HG03460 (cell line): ENCODE results near the gene ARRDC1.

Experiments
- ATAC-seq: cut with Tn5 transposase; IDR thresholded peaks from one replicate; pipeline ENCODE4 v1.9.1; 2021; ENCODE audit not compliant: unreplicated experiment

Gene ARRDC1

GRCh38 chr9:137632230-137633161 is 27.0 kb downstream of the ARRDC1 start:
- no peak for ATAC-seq

DNA sequence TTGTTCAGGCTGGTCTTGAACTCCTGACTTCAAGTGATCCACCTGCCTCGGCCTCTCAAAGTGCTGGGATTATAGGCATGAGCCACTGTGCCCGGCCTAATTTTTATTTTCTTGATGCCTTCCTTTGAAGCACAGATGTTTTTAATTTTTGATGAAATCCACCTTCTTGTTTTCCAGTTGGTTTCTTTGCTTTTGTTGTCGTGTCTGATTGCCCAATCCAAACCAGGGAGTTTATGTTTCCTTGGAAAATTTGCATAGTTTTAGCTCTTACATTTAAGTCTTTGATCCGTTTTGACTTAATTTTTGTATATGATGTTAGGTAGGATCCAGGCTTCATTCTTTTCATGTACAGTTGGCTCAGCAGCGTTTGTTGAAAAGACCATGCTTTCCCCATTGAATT is 28.5 kb downstream of the ARRDC1 start:
- no peak for ATAC-seq

- no peak for ATAC-seq
Measured at GRCh38 chr9:137638680-137639079, 33.2 kb downstream of the ARRDC1 start.

DNA sequence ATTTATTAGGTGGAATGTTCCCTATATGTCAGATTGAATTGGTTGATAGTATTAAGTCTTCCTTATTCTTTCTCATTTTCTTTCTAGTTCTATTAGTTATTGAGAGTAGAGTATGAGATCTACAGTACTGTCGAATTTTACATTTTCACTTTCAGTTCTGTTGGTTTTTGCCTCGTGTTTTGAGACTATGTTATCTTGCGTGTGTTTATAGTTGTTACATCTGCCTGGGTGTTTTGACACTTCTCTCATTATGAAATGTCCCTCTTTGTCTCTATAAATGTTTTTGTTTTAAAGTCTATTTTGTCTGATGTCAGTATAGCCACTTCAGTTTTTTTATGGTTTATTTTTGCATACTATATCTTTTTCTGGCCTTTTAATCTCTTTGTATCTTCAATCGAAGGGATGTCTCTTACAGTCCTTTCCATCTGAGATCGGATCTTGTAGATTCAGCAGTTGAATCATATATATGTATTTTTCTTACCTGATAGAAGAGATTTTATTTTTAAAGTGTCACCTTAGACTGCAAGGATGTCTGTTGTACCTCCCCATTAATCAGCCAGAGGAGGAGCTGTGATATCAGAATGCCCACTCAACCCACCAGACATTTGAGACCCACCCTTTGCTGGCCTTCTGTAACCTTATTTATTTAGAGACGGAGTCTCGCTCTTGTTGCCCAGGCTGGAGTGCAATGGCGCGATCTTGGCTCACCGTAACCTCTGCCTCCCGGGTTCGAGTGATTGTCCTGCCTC is 34.0 kb downstream of the ARRDC1 start:
- peak; percentile 62 for ATAC-seq

DNA sequence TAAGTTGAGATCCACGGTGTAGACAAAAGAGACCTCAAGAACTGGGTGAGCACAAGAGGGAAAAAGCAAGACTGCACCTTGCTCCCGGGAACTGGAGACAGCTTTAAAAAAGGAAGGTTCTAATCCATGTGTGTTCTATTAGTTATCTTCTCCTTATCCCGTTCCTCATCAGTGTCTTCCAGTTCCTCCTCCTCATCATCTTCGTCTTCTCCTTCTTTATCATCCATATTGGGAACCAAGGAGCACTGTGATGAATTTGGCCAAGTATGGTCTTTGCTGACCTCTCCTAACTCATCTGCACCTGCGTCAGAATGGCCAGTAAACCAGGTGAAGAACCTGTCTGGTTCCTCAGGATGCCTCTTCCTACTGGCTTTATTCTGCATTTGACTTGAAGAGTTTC is 35.4 kb downstream of the ARRDC1 start:
- no peak for ATAC-seq

DNA sequence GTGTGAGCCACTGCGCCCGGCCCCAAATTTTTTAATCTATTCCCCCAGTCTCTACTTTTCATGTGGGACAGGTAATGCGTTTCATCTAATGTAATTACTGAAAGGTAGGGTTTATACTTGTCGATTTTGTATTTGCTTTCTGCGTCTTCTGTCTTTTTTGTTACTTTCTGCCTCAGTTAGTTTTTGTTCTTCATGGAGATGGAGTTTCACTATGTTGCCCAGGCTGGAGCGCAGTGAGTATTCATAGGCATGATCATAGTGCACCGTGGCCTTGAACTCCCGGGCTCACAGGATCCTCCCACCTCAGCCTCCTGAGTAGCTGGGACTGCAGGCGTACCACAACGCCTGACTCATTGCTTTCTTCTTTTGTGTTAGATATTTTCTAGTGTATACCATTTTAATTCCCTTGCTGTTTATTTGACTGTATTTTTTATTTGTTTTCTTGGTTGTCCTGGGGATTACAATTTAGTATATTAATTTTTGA is 36.7 kb downstream of the ARRDC1 start:
- ATAC-seq = no peak

DNA sequence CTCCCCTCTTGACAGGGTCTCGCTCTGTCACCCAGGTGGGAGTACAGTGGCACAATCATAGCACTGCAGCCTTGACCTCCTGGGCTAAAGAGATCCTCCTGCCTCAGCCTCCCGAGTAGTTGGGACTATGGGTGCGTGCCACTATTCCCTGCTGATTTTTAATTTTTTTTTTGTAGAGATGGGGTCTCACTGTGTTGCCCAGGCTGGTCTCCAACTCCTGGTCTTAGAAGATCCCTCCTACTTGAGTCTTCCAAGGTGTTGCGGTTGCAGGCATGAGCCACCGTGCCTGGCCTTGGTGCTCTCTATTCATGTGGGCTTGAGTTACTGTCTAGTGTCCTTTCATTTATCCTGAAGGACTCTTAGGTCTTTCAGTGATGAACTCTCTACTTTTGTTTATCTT is 37.4 kb downstream of the ARRDC1 start:
- ATAC-seq = no peak

GRCh38 chr9:137643921-137644320 is 38.4 kb downstream of the ARRDC1 start:
- ATAC-seq = no peak

- no peak for ATAC-seq
Measured at GRCh38 chr9:137645211-137645610, 39.7 kb downstream of the ARRDC1 start.

DNA sequence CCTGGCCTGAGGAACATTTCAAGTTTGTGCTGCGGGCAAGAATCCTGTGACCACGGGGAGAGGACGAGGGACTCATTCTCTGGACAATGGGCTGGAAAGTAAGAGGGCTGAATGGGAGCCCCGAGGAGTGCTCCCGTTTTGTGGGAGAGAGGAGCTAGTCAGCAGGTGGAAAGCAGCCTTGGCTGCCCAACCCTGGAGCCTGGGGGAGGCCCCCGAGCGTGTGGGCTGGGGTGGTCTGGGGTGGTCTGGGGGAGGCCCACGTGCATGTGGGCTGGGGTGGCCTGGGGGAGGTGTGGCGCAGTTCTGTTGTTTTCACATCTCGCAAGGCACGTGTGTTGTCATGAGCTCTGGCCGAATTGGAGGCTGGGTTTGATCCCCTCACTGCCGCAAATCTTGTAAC is 40.9 kb downstream of the ARRDC1 start:
- ATAC-seq = no peak

DNA sequence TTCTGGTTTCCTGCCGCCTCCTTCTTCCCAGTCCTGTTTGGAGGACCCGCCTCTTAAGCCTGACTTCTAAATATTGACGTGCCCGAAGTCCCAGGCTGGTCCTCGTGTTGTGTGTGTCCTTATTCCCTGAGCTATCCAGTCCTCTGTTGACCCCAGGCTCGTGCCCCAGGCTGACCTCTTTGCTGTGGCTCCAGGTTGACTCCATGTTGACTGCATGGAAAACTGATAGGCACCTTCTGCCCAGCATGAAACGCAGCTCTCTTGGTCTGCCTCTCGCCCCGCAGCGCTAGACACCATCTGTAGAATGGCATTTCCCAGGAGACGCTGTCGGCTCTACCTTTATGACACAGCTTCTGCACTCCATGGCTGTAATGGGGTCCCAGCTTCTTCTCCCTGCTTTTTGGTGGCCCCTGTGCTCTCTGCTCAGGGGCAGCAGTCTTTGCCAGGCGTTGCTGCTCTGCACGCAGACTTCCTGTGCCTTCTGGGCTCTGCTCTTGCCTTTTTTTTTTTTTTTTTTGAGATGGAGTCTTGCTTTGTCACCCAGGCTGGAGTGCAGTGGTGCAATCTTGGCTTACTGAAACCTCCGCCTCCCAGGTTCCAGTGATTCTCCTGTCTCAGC is 41.7 kb downstream of the ARRDC1 start:
- ATAC-seq = no peak

- ATAC-seq = no peak
Measured at GRCh38 chr9:137648396-137648795, 42.9 kb downstream of the ARRDC1 start.

GRCh38 chr9:137649553-137649952 is 44.1 kb downstream of the ARRDC1 start:
- no peak for ATAC-seq

DNA sequence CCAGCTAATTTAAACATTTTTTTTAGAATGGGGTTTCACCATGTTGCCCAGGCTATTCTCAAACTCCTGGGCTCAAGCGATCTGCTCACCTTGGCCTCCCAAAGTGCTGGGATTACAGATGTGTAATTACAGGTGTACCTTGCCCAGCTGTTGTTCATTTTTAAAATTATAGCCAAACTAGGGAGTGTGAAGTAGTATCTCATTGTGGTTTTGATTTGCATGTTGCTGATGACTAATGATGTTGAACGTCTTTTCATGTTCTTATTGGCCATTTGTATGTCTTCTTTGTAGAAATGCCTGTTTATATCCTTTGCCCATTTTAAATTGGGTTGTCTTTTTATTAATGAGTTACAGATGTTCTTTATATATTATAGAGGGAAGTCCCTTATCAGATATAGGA is 44.8 kb downstream of the ARRDC1 start:
- ATAC-seq = no peak

- ATAC-seq = no peak
Measured at GRCh38 chr9:137650779-137651178, 45.3 kb downstream of the ARRDC1 start.

GRCh38 chr9:137656416-137656815 is 50.9 kb downstream of the ARRDC1 start:
- no peak for ATAC-seq

- no peak for ATAC-seq
Measured at GRCh38 chr9:137657606-137658005, 52.1 kb downstream of the ARRDC1 start.

DNA sequence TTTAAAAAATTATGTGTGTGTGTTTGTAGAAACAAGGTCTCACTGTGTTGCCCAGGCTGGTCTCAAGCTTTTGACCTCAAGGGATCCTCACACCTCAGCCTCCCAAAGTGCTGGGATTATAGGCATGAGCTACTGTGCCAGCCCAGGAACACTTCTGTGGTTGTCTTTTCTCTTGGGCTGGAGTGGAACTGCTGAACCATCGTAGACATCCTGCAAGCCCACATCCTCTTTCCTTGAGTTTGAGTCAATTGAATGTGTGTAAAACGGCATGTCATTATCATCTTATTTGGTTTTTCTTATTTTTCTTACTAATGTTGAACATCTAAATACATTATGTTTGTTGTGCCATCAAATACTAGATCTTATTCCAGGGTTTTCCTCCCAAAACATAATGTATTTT is 53.3 kb downstream of the ARRDC1 start:
- no peak for ATAC-seq

- no peak for ATAC-seq
Measured at GRCh38 chr9:137660144-137660543, 54.7 kb downstream of the ARRDC1 start.

- no peak for ATAC-seq
Measured at GRCh38 chr9:137663584-137663983, 58.1 kb downstream of the ARRDC1 start.

- no peak for ATAC-seq
Measured at GRCh38 chr9:137664676-137665075, 59.2 kb downstream of the ARRDC1 start.
